Measurements from ENCODE around the gene PRRT3.
A peak's percentile ranks its signal among the peaks of the same experiment; 100 is the strongest.
"Not testable (repeated sequence)": the region's sequence is repeated elsewhere in the genome, so short reads cannot be mapped to it uniquely, and the experiment has no call there.

PRRT3 gene

GRCh38 chr3:9940746-9941145 is 11.5 kb downstream of the PRRT3 start:
- Mint-ChIP-seq H3K27me3 (no peaks in the 10 kb centered on the region), H3K4me3 (no peak overlapping the region), H3K27ac (no peak overlapping the region), H3K36me3 (ENCODE audit: low read depth) (peaks cover 84% of the 10 kb centered on the region), H3K9me3 (no peaks in the 10 kb centered on the region), H3K4me1 (ENCODE audit: low read depth) (peaks cover 6% of the 10 kb centered on the region)
- intact Hi-C loops (cut with micrococcal nuclease) = no loop called here

GRCh38 chr3:9939906-9940305 is 12.3 kb downstream of the PRRT3 start:
- Mint-ChIP-seq H3K4me1 (ENCODE audit: low read depth) (peaks cover 14% of the 10 kb centered on the region), H3K36me3 (ENCODE audit: low read depth) (peaks cover 88% of the 10 kb centered on the region)
- not testable (repeated sequence) for H3K27me3 Mint-ChIP-seq, H3K4me3 Mint-ChIP-seq, H3K27ac Mint-ChIP-seq, H3K9me3 Mint-ChIP-seq
- intact Hi-C loops (cut with micrococcal nuclease) = loop anchor here (10.0 kb wide), 2 partner anchors 85 to 285 kb away; partner anchors contain the start of gene FANCD2

- intact Hi-C loops (cut with micrococcal nuclease) = loop anchor here (10.0 kb wide), 2 partner anchors 86 to 286 kb away; partner anchors contain the start of gene FANCD2
- Mint-ChIP-seq H3K27me3 (no peaks in the 10 kb centered on the region), H3K9me3 (no peaks in the 10 kb centered on the region), H3K4me1 (ENCODE audit: low read depth) (peaks cover 24% of the 10 kb centered on the region), H3K27ac (no peak overlapping the region), H3K4me3 (no peak overlapping the region), H3K36me3 (ENCODE audit: low read depth) (peaks cover 87% of the 10 kb centered on the region)
Observed at GRCh38 chr3:9938966-9939365, 13.2 kb downstream of the PRRT3 start.

- H3K27ac Mint-ChIP-seq = no peak overlapping the region
- H3K4me3 Mint-ChIP-seq = no peak overlapping the region
- no peaks in the 10 kb centered on the region for H3K27me3 Mint-ChIP-seq
- intact Hi-C loops (cut with micrococcal nuclease) = loop anchor here (10.0 kb wide), 2 partner anchors 87 to 287 kb away; partner anchors contain the start of gene FANCD2
- H3K4me1 Mint-ChIP-seq (ENCODE audit: low read depth) = peaks cover 29% of the 10 kb centered on the region
- H3K9me3 Mint-ChIP-seq = no peaks in the 10 kb centered on the region
- H3K36me3 Mint-ChIP-seq (ENCODE audit: low read depth) = peaks cover 87% of the 10 kb centered on the region
Observed at GRCh38 chr3:9937486-9938238, 14.5 kb downstream of the PRRT3 start.

GRCh38 chr3:9935966-9936510 is 16.2 kb downstream of the PRRT3 start:
- Mint-ChIP-seq H3K27ac (no peak overlapping the region), H3K9me3 (no peaks in the 10 kb centered on the region), H3K4me1 (ENCODE audit: low read depth) (peaks cover 40% of the 10 kb centered on the region), H3K4me3 (no peak overlapping the region), H3K36me3 (ENCODE audit: low read depth) (peaks cover 77% of the 10 kb centered on the region), H3K27me3 (no peaks in the 10 kb centered on the region)
- intact Hi-C loops (cut with micrococcal nuclease) = loop anchor here (10.0 kb wide), 2 partner anchors 89 to 289 kb away; partner anchors contain the start of gene FANCD2

GRCh38 chr3:9934993-9935392 is 17.2 kb downstream of the PRRT3 start:
- H3K4me3 Mint-ChIP-seq = peak overlapping the region; percentile 99
- H3K27ac Mint-ChIP-seq = peak overlapping the region; percentile 99
- peaks cover 77% of the 10 kb centered on the region for H3K36me3 Mint-ChIP-seq (ENCODE audit: low read depth)
- peaks cover 40% of the 10 kb centered on the region for H3K4me1 Mint-ChIP-seq (ENCODE audit: low read depth)
- no peaks in the 10 kb centered on the region for H3K27me3 Mint-ChIP-seq
- intact Hi-C loops (cut with micrococcal nuclease) = loop anchor here (5.0 to 10.0 kb wide), 3 partner anchors 90 to 290 kb away; partner anchors contain the start of genes FANCD2 and RPUSD3
- H3K9me3 Mint-ChIP-seq = no peaks in the 10 kb centered on the region

- Mint-ChIP-seq H3K9me3 (no peaks in the 10 kb centered on the region), H3K4me1 (ENCODE audit: low read depth) (peaks cover 40% of the 10 kb centered on the region), H3K4me3 (peak overlapping the region; percentile 99), H3K27me3 (no peaks in the 10 kb centered on the region), H3K27ac (peak overlapping the region; percentile 99), H3K36me3 (ENCODE audit: low read depth) (peaks cover 76% of the 10 kb centered on the region)
- intact Hi-C loops (cut with micrococcal nuclease) = loop anchor here (5.0 to 10.0 kb wide), 3 partner anchors 91 to 291 kb away; partner anchors contain the start of genes FANCD2 and RPUSD3
Observed at GRCh38 chr3:9934235-9934621, 18.0 kb downstream of the PRRT3 start.

GRCh38 chr3:9933561-9934234 is 18.5 kb downstream of the PRRT3 start, which contains the start of gene CRELD1:
CRELD1 (plus strand) TSS chr3:9933834; CDS start chr3:9934439, 605 bp downstream.
- H3K27me3 Mint-ChIP-seq = no peaks in the 10 kb centered on the region
- no peaks in the 10 kb centered on the region for H3K9me3 Mint-ChIP-seq
- H3K4me1 Mint-ChIP-seq (ENCODE audit: low read depth) = peaks cover 40% of the 10 kb centered on the region
- intact Hi-C loops (cut with micrococcal nuclease) = loop anchor here (2.0 to 10.0 kb wide), 5 partner anchors 13 to 291 kb away; partner anchors contain the start of genes FANCD2, IL17RC and RPUSD3
- H3K36me3 Mint-ChIP-seq (ENCODE audit: low read depth) = peaks cover 75% of the 10 kb centered on the region
- H3K27ac Mint-ChIP-seq = peak within 1 kb of the TSS; percentile 99
- peak within 1 kb of the TSS; percentile 99 for H3K4me3 Mint-ChIP-seq

GRCh38 chr3:9932843-9933560 is 19.2 kb downstream of the PRRT3 start:
- intact Hi-C loops (cut with micrococcal nuclease) = loop anchor here (2.0 to 10.0 kb wide), 5 partner anchors 14 to 292 kb away; partner anchors contain the start of genes FANCD2, IL17RC and RPUSD3
- Mint-ChIP-seq H3K36me3 (ENCODE audit: low read depth) (peaks cover 73% of the 10 kb centered on the region), H3K9me3 (no peaks in the 10 kb centered on the region), H3K4me3 (peak overlapping the region; percentile 99), H3K4me1 (ENCODE audit: low read depth) (peaks cover 40% of the 10 kb centered on the region), H3K27ac (peak overlapping the region; percentile 99), H3K27me3 (no peaks in the 10 kb centered on the region)

GRCh38 chr3:9932535-9932842 is 19.7 kb downstream of the PRRT3 start:
- Mint-ChIP-seq H3K9me3 (no peaks in the 10 kb centered on the region), H3K4me1 (ENCODE audit: low read depth) (peaks cover 40% of the 10 kb centered on the region)

GRCh38 chr3:9930804-9931418 is 21.3 kb downstream of the PRRT3 start:
- H3K4me3 Mint-ChIP-seq = no peak overlapping the region
- H3K36me3 Mint-ChIP-seq (ENCODE audit: low read depth) = peaks cover 58% of the 10 kb centered on the region
- no peak overlapping the region for H3K27ac Mint-ChIP-seq
- H3K4me1 Mint-ChIP-seq (ENCODE audit: low read depth) = peaks cover 36% of the 10 kb centered on the region
- H3K9me3 Mint-ChIP-seq = no peaks in the 10 kb centered on the region
- intact Hi-C loops (cut with micrococcal nuclease) = loop anchor here (5.0 to 10.0 kb wide), 3 partner anchors 89 to 294 kb away; partner anchors contain the start of genes FANCD2 and RPUSD3
- H3K27me3 Mint-ChIP-seq = no peaks in the 10 kb centered on the region

More at GRCh38 chr3:9932535-9932842, 19.7 kb downstream of the PRRT3 start:
- Mint-ChIP-seq H3K27me3 (no peaks in the 10 kb centered on the region), H3K4me3 (peak overlapping the region; percentile 99), H3K27ac (peak overlapping the region; percentile 99), H3K36me3 (ENCODE audit: low read depth) (peaks cover 71% of the 10 kb centered on the region)
- intact Hi-C loops (cut with micrococcal nuclease) = loop anchor here (2.0 to 10.0 kb wide), 5 partner anchors 14 to 292 kb away; partner anchors contain the start of genes FANCD2, IL17RC and RPUSD3

- H3K9me3 Mint-ChIP-seq = no peaks in the 10 kb centered on the region
- no peaks in the 10 kb centered on the region for H3K27me3 Mint-ChIP-seq
- H3K36me3 Mint-ChIP-seq (ENCODE audit: low read depth) = peaks cover 53% of the 10 kb centered on the region
- intact Hi-C loops (cut with micrococcal nuclease) = no loop called here
- peaks cover 15% of the 10 kb centered on the region for H3K4me1 Mint-ChIP-seq (ENCODE audit: low read depth)
- no peak overlapping the region for H3K27ac Mint-ChIP-seq
- no peak overlapping the region for H3K4me3 Mint-ChIP-seq
Observed at GRCh38 chr3:9928158-9928557, 24.1 kb downstream of the PRRT3 start.
